Skeletal muscle tissue (tissue), 4 donors: ENCODE measurements around the gene SNAI3. TPM values are rescaled to one million over a fixed set of nuclear protein-coding genes. Genes with fewer than 3 reads are reported as not detected.

Experiments used
- H3K27ac ChIP-seq: one replicate; pipeline ENCODE4 v1.7.0; 2013; ENCODE audit warnings: mild to moderate bottlenecking, low read depth, low read length, inconsistent platforms
- H3K27me3 ChIP-seq, 3 donors: one replicate each; pipeline ENCODE4 v1.7.0; 2013; ENCODE audit warnings: low read length in 3 of 3; ENCODE audit not compliant: control insufficient read depth in 3 of 3, insufficient read depth in 3 of 3
- H3K36me3 ChIP-seq, 3 donors: one replicate each; pipeline ENCODE4 v1.7.0; 2013; ENCODE audit warnings: low read length in 3 of 3; ENCODE audit not compliant: control insufficient read depth in 3 of 3, insufficient read depth in 3 of 3
- H3K4me1 ChIP-seq, 3 donors: one replicate each; pipeline ENCODE4 v1.7.0; 2013; ENCODE audit warnings: low read length in 3 of 3, mild to moderate bottlenecking in 3 of 3; ENCODE audit not compliant: control insufficient read depth in 3 of 3, insufficient read depth in 3 of 3
- H3K4me3 ChIP-seq, 3 donors: one replicate each; pipeline ENCODE4 v1.7.0; 2013; ENCODE audit warnings: low read length in 3 of 3
- H3K9ac ChIP-seq, 3 donors: one replicate each; pipeline ENCODE4 v1.7.0; 2013; ENCODE audit warnings: low read length in 3 of 3, mild to moderate bottlenecking in 3 of 3, moderate library complexity in 2 of 3, low read depth in 1 of 3
- H3K9me3 ChIP-seq, 3 donors: one replicate each; pipeline ENCODE4 v1.7.0; 2013; ENCODE audit warnings: low read length in 3 of 3; ENCODE audit not compliant: control insufficient read depth in 3 of 3
- total RNA-seq: library from RNA; depleted of rRNA; stranded (reverse); fragments of >200 nt; gene quantifications from one replicate; pipeline ENCODE4 v1.2.3, GENCODE V29; 2014
- donor health status: Osteomylitis.

The SNAI3 gene
- total RNA-seq, 1 donor from 2014 or later, result 8.4 TPM

DNA sequence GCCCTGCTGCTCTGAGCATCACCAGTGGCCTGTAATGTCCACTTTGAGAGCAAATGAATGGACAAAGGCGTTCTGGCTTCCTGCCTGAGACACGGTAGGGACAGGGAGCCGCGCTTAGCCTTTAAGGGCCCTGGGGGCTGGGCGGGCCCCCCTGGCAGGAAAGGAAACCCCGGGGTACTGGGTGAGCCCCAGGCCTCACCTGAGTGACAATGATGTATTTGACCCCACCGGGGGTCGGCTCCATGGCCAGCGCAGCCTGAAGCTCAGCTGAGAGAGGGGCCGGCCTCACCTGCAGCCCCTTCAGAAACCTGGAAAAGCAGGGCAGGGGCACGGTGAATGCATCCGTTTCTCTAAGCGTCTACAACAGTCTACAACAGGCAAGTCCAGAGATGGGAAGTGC lies 33.2 kb downstream of the SNAI3 start:
- peaks cover 16 to 31% (median 20%) of the 10 kb centered on the region in 3 donors for H3K36me3 ChIP-seq
- no peak overlapping the region for H3K9ac ChIP-seq
- H3K27me3 ChIP-seq, result no peaks in the 10 kb centered on the region
- no peak overlapping the region for H3K4me3 ChIP-seq
- no peaks in the 10 kb centered on the region for H3K9me3 ChIP-seq
- peaks cover 12 to 13% (median 13%) of the 10 kb centered on the region in 3 donors for H3K4me1 ChIP-seq
- H3K27ac ChIP-seq, result no peak overlapping the region

DNA sequence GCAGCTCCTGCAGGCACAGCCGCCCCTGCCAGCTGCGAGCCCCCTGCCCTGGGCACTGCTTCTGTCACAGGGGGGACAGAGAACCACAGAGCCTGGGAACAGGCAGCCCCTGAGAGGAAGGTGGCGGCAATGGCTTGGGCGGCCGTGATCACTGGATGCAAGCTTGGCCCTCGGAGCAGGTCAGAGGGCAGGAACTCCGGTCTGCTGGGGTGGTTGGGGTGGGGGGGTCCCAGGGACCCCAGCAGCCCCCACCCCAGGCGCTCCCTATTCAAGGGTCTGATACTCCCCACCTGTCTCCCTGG lies 33.6 kb downstream of the SNAI3 start:
- Histone ChIP-seq H3K27me3 (no peaks in the 10 kb centered on the region), H3K36me3 (peaks cover 16 to 27% (median 18%) of the 10 kb centered on the region in 3 donors), H3K27ac (no peak overlapping the region), H3K9ac (no peak overlapping the region), H3K9me3 (no peaks in the 10 kb centered on the region), H3K4me3 (no peak overlapping the region), H3K4me1 (peaks cover 12 to 13% (median 13%) of the 10 kb centered on the region in 3 donors)

DNA sequence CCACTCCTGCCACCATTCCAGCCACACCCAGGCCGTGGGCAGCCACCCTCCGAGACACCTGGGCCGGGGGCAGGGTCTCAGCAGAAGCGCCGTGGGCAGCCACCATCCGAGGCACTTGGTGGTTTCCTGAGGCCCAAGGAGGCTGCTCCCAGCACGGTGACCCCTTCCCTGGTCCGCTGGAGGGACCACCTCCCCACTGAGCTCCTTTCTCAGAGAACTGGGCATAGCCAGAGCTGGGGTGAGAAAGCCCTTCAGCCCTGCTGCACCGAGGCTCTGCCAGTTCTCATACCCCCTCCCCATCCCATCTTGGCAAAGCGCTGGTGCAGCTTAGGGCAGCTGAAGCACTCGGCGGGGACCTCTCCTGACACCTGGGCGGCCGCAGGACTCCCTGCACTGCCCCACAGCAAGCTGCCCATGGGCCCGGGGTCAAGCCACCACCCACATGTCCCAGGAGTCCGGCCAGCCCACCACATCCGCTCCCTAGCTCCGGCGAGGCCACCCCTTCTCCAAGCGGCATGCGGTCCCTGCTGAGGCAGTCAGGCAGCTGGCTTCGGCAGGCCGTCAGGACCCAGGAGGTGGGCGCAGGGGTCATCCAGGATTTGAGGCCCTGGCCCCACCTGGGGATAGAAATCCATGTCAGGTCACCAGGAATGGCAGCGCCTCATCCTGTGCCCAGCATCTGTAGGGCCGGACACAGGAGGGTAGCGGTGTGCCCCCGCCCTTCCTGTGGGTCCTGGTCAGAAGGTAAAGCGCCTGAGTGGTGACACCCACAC lies 34.1 kb downstream of the SNAI3 start:
- Histone ChIP-seq H3K27ac (no peak overlapping the region), H3K27me3 (no peaks in the 10 kb centered on the region), H3K4me3 (no peak overlapping the region), H3K9me3 (no peaks in the 10 kb centered on the region), H3K36me3 (peaks cover 16 to 22% (median 18%) of the 10 kb centered on the region in 3 donors), H3K9ac (no peak overlapping the region), H3K4me1 (peaks cover 12 to 13% (median 13%) of the 10 kb centered on the region in 3 donors)

DNA sequence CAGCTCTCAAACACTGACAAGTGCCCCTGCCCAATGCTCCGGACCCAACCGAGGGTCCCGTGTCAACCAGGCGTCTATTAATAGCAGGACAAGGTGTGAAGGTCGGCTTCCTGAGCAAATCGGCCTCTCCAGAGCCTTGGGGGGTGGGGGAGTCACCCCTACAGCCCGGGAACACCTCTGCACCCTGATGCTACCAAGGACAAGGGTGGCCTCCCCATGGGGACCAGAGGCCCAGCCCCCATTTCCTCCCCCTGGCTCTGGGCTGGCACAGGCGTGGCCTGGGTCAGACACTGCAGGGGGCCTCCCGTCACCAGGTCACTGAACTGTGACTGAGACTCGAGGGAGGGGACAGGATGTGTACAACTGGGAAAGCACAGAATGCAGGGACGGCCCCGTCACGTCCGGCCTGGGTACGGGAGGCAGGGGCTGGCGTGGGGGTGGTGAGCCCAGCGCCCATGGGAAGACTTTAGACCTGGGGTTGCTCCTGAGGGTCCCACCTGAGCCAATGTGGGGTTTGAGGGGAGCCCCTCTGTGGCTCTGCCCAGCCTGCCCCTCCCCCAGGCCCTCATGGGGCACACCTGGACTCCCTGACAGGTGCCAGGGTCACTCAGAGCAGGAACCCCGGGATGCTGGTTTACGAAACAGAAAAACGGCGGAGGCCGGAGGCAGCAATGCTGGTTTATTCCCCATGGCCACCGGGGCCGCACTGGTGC lies 34.9 kb downstream of the SNAI3 start:
- Histone ChIP-seq H3K4me3 (peak overlapping the region; percentile 49 to 68 (median 62)), H3K9me3 (no peaks in the 10 kb centered on the region), H3K4me1 (peaks cover 12 to 13% (median 13%) of the 10 kb centered on the region in 3 donors), H3K9ac (peak overlapping the region; percentile 64 to 74 (median 67)), H3K36me3 (peaks cover 12 to 18% (median 17%) of the 10 kb centered on the region in 3 donors), H3K27ac (peak overlapping the region; percentile 40), H3K27me3 (no peaks in the 10 kb centered on the region)

DNA sequence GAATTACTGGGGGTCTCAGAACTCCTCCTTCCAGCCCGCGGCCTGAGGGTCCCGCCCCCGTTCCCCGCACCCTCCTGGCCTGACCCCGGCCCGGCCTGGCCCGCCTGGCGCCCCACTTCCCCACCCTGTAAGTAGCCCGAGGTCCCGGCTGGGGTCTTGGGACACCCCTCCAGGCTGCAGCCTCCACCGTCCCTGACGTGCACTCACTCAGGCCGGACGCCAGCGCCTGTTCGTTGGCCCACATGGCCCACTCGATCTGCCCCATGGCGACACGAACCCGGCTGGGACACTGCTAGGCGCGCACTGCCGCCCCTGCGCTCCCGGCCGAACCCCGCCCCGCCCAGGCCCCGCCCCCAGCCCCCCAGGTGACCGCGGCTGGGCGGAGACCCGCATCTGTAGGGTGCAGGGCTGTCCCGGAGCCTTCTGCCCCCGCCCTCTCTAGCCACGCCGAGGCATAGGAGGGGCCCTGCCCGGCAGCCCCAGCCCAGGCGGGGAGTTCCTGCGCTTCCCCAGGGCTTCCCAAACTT lies 35.5 kb downstream of the SNAI3 start, which contains the start of gene CYBA:
TSS of gene CYBA (minus strand) at position 305 of the 527 bp plus-strand sequence. CDS start at position 265, 40 bp downstream.
- Histone ChIP-seq H3K4me3 (peak within 1 kb of the TSS; percentile 62 to 68 (median 65)), H3K9me3 (no peaks in the 10 kb centered on the region), H3K4me1 (peaks cover 12 to 13% (median 13%) of the 10 kb centered on the region in 3 donors), H3K9ac (peak within 1 kb of the TSS; percentile 66 to 74 (median 67)), H3K27ac (peak within 1 kb of the TSS; percentile 40), H3K36me3 (peaks cover 12 to 18% (median 17%) of the 10 kb centered on the region in 3 donors), H3K27me3 (no peaks in the 10 kb centered on the region)

DNA sequence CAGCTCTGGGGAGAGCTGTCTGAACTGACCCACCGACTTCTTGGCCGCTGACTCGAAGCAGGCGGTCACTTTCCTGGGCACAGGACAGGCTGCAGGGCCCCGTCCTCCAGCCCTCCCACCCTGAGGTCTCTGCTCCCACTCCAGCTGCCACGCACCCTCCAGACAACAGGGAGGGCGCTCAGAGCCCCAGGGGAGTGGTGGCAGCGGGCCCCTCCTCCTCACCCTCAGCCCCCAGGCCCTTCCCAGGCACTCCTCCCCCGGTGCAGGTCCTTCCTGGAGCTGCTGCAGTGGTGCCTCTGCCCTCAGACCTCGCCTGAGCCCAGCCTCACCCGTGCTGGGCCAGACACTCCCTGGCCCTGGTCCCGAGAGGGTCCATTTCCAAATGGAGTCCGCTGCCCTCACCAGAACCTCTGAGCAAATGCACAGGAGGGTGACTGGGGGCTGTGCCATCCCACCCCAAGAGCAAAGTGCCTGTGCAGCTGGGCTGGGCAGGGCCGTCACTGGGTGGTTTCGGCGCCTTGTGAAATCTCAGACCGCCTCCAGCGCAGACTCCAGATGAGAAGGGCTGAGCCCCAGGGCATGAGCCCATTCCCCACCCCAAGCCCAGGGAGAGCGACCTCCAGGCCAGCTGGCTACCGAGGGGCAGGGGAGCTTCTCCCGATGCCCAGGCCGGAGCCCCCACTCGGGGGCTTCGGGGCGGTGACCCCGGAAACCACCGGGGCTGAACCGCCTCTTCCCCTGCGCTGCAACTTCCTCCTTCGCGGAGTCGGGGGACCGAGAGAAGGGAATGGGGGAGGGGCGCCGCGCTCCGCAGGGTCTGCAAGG lies 36.2 kb downstream of the SNAI3 start:
- H3K4me1 ChIP-seq, result peaks cover 12 to 13% (median 13%) of the 10 kb centered on the region in 3 donors
- no peaks in the 10 kb centered on the region for H3K9me3 ChIP-seq
- peak overlapping the region in 2 of 3 donors; percentile 50 to 66 for H3K9ac ChIP-seq
- peak overlapping the region; percentile 62 to 67 (median 65) for H3K4me3 ChIP-seq
- H3K27me3 ChIP-seq, result no peaks in the 10 kb centered on the region
- H3K27ac ChIP-seq, result peak overlapping the region; percentile 19
- H3K36me3 ChIP-seq, result peaks cover 9 to 17% (median 15%) of the 10 kb centered on the region in 3 donors

DNA sequence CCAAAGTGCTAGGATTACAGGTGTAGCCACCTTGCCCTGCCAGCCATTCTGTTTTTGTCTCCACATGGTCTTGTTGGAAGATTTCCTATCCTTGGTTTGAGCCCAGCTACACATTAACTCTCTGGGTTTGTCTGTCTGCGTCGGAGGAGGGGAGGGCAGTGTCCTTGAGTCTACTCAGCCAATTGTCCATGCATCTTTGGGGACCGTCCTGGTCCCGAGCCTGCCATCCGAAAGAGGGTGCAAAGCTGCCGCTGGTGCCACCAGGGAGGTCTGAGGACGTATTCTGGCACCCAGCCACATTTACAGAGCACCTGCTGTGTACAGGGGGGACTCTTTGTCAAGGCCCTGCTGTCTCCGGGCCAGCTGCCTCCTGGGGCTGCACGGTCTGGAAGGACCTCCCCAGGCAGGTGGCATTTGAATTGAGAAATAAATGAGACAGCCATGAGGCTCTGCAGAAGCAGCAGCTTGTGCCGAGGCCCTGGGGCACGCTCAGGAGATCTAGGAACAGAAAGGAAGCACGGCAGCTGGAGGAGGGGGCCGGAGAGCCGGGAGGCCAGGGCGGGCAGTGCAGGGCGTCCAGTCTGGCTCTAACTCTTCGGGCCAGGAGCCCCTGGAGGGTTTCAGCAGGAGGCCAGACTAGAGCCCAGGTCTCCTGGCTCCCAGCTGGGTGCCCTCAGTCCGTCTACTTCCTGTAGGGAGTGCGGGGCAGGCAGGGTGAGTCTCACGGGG lies 36.9 kb downstream of the SNAI3 start:
- Histone ChIP-seq H3K36me3 (peaks cover 6 to 10% (median 7%) of the 10 kb centered on the region in 3 donors), H3K4me3 (peak overlapping the region in 1 of 3 donors; percentile 62), H3K9ac (no peak overlapping the region), H3K4me1 (peaks cover 12 to 13% (median 13%) of the 10 kb centered on the region in 3 donors), H3K9me3 (no peaks in the 10 kb centered on the region), H3K27ac (no peak overlapping the region), H3K27me3 (no peaks in the 10 kb centered on the region)

DNA sequence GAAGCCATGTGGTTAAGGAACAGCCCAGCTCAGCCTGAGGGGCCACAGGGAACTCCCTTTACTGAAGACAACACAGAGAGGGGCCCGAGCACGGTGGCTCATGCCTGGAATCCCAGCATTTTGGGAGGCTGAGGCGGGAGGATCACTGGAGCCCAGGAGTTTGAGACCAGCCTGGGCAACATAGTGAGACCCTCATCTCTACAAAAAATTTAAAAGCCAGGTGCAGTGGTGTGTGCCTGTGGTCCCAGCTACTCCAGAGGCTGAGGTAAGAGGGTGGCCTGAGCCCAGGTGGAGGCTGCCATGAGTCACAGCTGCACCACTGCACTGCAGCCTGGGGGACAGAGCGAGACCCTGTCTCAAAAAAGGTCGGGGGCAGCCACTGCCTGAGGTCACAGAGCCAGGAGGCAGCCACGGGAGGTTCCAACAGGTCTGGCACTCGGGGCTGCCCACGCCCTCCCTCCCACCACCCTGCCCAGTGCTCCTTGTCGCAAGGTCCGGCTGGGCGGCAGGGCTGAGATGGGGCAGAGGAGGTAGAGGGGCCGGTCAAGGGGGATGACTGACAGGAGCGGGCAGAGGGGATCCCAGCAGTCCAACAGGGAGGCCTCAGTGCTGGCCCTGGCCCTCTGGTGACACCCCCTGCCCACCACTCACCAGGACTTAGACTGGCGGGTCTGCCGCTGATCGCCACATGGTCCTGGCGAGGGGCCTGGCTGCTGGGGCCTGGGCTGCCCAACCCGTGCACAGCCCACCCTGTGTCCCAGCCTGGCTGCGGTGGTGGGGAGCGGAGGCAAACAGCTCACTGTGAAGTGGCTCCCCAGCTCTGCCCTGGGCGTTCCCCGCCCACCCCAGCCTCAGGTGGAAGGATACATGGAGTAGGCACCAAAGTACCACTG lies 38.9 kb downstream of the SNAI3 start:
- peaks cover 0 to under 1% (median 0%) of the 10 kb centered on the region in 3 donors for H3K36me3 ChIP-seq

More for the DNA sequence above, 38.9 kb downstream of the SNAI3 start:
- Histone ChIP-seq H3K27me3 (no peaks in the 10 kb centered on the region), H3K4me3 (no peak overlapping the region), H3K9ac (no peak overlapping the region), H3K9me3 (no peaks in the 10 kb centered on the region), H3K27ac (no peak overlapping the region), H3K4me1 (peaks cover 12 to 13% (median 13%) of the 10 kb centered on the region in 3 donors)
